HepG2 (cell line): ENCODE data around the gene RAB3IP. TPM values are rescaled to one million over a fixed set of nuclear protein-coding genes. Genes with fewer than 3 reads are reported as not detected.

Experiments
- ASH2L ChIP-seq: fragments of 300-600, 200-600 bp; sonication (generic); IDR thresholded peaks from 2 replicates; pipeline ENCODE4 v1.7.0; 2017; ENCODE audit warnings: low read depth, mild to moderate bottlenecking, moderate library complexity, mixed read lengths, low read length; ENCODE audit not compliant: insufficient read length
- EHMT2 ChIP-seq: fragments of 200-600 bp; sonication (generic); IDR thresholded peaks from 2 replicates; pipeline ENCODE4 v1.7.0; 2017; ENCODE audit warnings: antibody characterized with exemption, low read depth, low read length, borderline replicate concordance
- KDM5B ChIP-seq: sonication (generic); formaldehyde crosslinking; IDR thresholded peaks from 2 replicates; pipeline ENCODE4 v1.4.0; 2020; ENCODE audit warnings: missing genetic modification reagents, mild to moderate bottlenecking, borderline replicate concordance
- PITX1 ChIP-seq: sonication (generic); formaldehyde crosslinking; IDR thresholded peaks from 2 replicates; pipeline ENCODE4 v1.5.1; 2020; ENCODE audit warnings: mild to moderate bottlenecking, missing genetic modification reagents
- POLR2G ChIP-seq: fragments of 200-400 bp; formaldehyde crosslinking; IDR thresholded peaks from 2 replicates; pipeline ENCODE4 v1.6.1; 2018; ENCODE audit warnings: mild to moderate bottlenecking, low read depth, low read length, moderate library complexity
- SNRNP70 ChIP-seq: fragments of 200-400 bp; formaldehyde crosslinking; IDR thresholded peaks from 2 replicates; pipeline ENCODE4 v1.6.1; 2017; ENCODE audit warnings: mild to moderate bottlenecking, low read depth, low read length, moderate library complexity
- SOX6 ChIP-seq, 2 experiments: fragments of 450-650 bp in 1 of 2; sonication (generic) in 1 of 2; formaldehyde crosslinking in 1 of 2; IDR thresholded peaks; 2 replicates each; pipeline versions ENCODE4 v1.4.0 to v1.6.1; 2017 to 2020; ENCODE audit warnings: antibody characterized with exemption in 1 of 2, mild to moderate bottlenecking in 1 of 2, missing genetic modification reagents in 1 of 2
- YEATS2 ChIP-seq: sonication (generic); formaldehyde crosslinking; IDR thresholded peaks from 2 replicates; pipeline ENCODE4 v1.4.0; 2020; ENCODE audit warnings: missing genetic modification reagents, borderline replicate concordance
- ZBTB21 ChIP-seq: sonication (generic); formaldehyde crosslinking; IDR thresholded peaks from 2 replicates; pipeline ENCODE4 v1.4.0; 2020; ENCODE audit warnings: missing genetic modification reagents
- ZNF292 ChIP-seq: sonication (generic); formaldehyde crosslinking; IDR thresholded peaks from 2 replicates; pipeline ENCODE4 v1.8.1; 2022; ENCODE audit warnings: mild to moderate bottlenecking, low read depth, missing genetic modification reagents, borderline replicate concordance
- ZNF761 ChIP-seq: sonication (generic); formaldehyde crosslinking; conservative IDR thresholded peaks from 2 replicates; pipeline ENCODE4 v1.4.0; 2020; ENCODE audit warnings: mild to moderate bottlenecking, missing genetic modification reagents
- ZNF816 ChIP-seq: sonication (generic); formaldehyde crosslinking; IDR thresholded peaks from 2 replicates; pipeline ENCODE4 v1.8.0; 2022; ENCODE audit warnings: missing genetic modification reagents, mild to moderate bottlenecking, borderline replicate concordance
- polyA plus RNA-seq, 8 experiments: library from polyadenylated mRNA; depleted of rRNA in 3 of 8; stranded (reverse) in 7 of 8; unstranded in 1 of 8; fragments of >200 nt; fragmentation: Illumina TruSeq in 4 of 8; extraction: Trizol in 4 of 8; gene quantifications; 2 replicates each; pipeline versions ENCODE4 v1.2.1 to v1.2.3, GENCODE V29; 2011 to 2016; ENCODE audit warnings: low read depth in 4 of 8, missing spikeins in 1 of 8, mixed read lengths in 1 of 8; ENCODE audit not compliant: insufficient read depth in 1 of 8
- total RNA-seq, 5 experiments: library from RNA; depleted of rRNA; stranded (reverse); fragments of >200 nt; fragmentation: Illumina TruSeq; extraction: Trizol; gene quantifications; 2 replicates each; pipeline ENCODE4 v1.2.3, GENCODE V29; 2016; ENCODE audit warnings: low read depth in 1 of 5
- TF ChIP-seq, protein P1 (sequence below): sonication (generic); formaldehyde crosslinking; IDR thresholded peaks from 2 replicates; pipeline ENCODE4; 2020; ENCODE audit warnings: missing genetic modification reagents, mild to moderate bottlenecking, borderline replicate concordance
- TF ChIP-seq, protein P2 (sequence below): sonication (generic); formaldehyde crosslinking; IDR thresholded peaks from 2 replicates; pipeline ENCODE4 v1.5.0; 2020; ENCODE audit warnings: mild to moderate bottlenecking, missing genetic modification reagents, borderline replicate concordance
- TF ChIP-seq, protein P3 (sequence below): sonication (generic); formaldehyde crosslinking; IDR thresholded peaks from 2 replicates; pipeline ENCODE4 v1.5.0; 2020; ENCODE audit warnings: mild to moderate bottlenecking, missing genetic modification reagents, borderline replicate concordance
- TF ChIP-seq, protein P4 (sequence below): sonication (generic); formaldehyde crosslinking; IDR thresholded peaks from 2 replicates; pipeline ENCODE4 v1.5.1; 2020; ENCODE audit warnings: missing genetic modification reagents, mild to moderate bottlenecking, borderline replicate concordance

Gene RAB3IP
- total and polyA plus RNA-seq, 2 of the 13 experiments (the other 11 are each of a cell fraction or from before 2014, with no cell fraction given), result 33.6 to 41.1 TPM

- TF ChIP-seq EHMT2, result no peak
- no peak for TF ChIP-seq SOX6 (IDR thresholded peaks at IDR 0.05)
- peak; percentile 80 for TF ChIP-seq SOX6 (CRISPR knock-in tag; IDR thresholded peaks at IDR 0.05)
- TF ChIP-seq, protein P1, sequence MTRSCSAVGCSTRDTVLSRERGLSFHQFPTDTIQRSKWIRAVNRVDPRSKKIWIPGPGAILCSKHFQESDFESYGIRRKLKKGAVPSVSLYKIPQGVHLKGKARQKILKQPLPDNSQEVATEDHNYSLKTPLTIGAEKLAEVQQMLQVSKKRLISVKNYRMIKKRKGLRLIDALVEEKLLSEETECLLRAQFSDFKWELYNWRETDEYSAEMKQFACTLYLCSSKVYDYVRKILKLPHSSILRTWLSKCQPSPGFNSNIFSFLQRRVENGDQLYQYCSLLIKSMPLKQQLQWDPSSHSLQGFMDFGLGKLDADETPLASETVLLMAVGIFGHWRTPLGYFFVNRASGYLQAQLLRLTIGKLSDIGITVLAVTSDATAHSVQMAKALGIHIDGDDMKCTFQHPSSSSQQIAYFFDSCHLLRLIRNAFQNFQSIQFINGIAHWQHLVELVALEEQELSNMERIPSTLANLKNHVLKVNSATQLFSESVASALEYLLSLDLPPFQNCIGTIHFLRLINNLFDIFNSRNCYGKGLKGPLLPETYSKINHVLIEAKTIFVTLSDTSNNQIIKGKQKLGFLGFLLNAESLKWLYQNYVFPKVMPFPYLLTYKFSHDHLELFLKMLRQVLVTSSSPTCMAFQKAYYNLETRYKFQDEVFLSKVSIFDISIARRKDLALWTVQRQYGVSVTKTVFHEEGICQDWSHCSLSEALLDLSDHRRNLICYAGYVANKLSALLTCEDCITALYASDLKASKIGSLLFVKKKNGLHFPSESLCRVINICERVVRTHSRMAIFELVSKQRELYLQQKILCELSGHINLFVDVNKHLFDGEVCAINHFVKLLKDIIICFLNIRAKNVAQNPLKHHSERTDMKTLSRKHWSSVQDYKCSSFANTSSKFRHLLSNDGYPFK (CRISPR knock-in tag), result no peak
- TF ChIP-seq ZNF292 (CRISPR knock-in tag), result 0 out of 2 replicates have a peak, but pooled peaks have one; percentile 31
- no peak for TF ChIP-seq SNRNP70
- 0 out of 2 replicates have a peak, but pooled peaks have one; percentile 42 for TF ChIP-seq POLR2G
- TF ChIP-seq ZBTB21 (CRISPR knock-in tag), result no peak
- TF ChIP-seq, protein P2, sequence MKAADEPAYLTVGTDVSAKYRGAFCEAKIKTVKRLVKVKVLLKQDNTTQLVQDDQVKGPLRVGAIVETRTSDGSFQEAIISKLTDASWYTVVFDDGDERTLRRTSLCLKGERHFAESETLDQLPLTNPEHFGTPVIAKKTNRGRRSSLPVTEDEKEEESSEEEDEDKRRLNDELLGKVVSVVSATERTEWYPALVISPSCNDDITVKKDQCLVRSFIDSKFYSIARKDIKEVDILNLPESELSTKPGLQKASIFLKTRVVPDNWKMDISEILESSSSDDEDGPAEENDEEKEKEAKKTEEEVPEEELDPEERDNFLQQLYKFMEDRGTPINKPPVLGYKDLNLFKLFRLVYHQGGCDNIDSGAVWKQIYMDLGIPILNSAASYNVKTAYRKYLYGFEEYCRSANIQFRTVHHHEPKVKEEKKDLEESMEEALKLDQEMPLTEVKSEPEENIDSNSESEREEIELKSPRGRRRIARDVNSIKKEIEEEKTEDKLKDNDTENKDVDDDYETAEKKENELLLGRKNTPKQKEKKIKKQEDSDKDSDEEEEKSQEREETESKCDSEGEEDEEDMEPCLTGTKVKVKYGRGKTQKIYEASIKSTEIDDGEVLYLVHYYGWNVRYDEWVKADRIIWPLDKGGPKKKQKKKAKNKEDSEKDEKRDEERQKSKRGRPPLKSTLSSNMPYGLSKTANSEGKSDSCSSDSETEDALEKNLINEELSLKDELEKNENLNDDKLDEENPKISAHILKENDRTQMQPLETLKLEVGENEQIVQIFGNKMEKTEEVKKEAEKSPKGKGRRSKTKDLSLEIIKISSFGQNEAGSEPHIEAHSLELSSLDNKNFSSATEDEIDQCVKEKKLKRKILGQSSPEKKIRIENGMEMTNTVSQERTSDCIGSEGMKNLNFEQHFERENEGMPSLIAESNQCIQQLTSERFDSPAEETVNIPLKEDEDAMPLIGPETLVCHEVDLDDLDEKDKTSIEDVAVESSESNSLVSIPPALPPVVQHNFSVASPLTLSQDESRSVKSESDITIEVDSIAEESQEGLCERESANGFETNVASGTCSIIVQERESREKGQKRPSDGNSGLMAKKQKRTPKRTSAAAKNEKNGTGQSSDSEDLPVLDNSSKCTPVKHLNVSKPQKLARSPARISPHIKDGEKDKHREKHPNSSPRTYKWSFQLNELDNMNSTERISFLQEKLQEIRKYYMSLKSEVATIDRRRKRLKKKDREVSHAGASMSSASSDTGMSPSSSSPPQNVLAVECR (CRISPR knock-in tag), result peak; percentile 46
- TF ChIP-seq PITX1 (CRISPR knock-in tag), result peak; percentile 39; the same call in 1 of the 2 replicates
- TF ChIP-seq, protein P3, sequence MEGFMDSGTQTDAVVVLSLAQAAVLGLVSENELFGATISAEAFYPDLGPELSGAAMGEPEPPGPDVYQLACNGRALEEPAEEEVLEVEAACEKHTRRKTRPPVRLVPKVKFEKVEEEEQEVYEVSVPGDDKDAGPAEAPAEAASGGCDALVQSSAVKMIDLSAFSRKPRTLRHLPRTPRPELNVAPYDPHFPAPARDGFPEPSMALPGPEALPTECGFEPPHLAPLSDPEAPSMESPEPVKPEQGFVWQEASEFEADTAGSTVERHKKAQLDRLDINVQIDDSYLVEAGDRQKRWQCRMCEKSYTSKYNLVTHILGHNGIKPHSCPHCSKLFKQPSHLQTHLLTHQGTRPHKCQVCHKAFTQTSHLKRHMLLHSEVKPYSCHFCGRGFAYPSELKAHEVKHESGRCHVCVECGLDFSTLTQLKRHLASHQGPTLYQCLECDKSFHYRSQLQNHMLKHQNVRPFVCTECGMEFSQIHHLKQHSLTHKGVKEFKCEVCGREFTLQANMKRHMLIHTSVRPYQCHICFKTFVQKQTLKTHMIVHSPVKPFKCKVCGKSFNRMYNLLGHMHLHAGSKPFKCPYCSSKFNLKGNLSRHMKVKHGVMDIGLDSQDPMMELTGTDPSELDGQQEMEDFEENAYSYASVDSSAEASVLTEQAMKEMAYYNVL (CRISPR knock-in tag), result no peak; the same call in 1 of the 2 replicates
- TF ChIP-seq ZNF761 (CRISPR knock-in tag), result no peak
- no peak for TF ChIP-seq ZNF816 (CRISPR knock-in tag)
- TF ChIP-seq YEATS2, result no peak
- TF ChIP-seq, protein P4, sequence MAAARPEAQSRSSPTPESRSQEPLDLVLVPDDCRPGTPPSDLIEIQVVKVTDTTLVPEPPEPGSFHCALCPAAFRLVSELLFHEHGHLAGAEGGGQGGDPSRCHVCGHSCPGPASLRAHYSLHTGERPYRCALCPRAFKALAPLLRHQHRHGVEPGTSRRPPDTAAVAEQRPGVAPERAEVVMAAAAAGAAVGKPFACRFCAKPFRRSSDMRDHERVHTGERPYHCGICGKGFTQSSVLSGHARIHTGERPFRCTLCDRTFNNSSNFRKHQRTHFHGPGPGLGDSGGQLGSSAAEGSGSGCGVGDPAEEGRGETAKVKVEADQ (CRISPR knock-in tag), result 0 out of 2 replicates have a peak, but pooled peaks have one; percentile 24
- peak; percentile 57 for TF ChIP-seq ASH2L
- peak; percentile 64; the same call in 1 of the 2 replicates for TF ChIP-seq KDM5B (CRISPR knock-in tag)
Observed at GRCh38 chr12:69739287-69740191, 879 bp downstream of the RAB3IP start (continued).
